ENCODE measurements around the gene C15orf62.

The C15orf62 gene

DNA sequence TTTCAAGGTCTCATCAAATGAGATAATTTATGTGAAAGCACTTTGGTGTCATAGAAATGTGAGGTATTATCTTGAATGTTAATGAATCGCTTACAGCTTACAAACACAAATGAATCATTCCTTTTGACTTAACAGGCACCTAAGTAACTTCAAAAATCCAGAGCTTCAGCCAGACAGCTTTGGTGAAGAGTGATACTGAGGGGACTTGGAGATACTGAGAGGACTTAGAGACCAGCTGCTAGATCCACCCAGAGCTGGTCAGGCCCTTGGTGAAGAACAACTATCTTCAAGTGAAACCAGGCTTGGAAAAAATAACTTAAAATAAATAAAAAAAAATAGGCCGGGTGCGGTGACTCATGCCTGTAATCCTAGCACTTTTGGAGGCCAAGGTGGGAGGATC, 20.9 kb downstream of the C15orf62 start:
- peak; percentile 24 for DNase-seq (ENCODE audit: low read depth)
- no peak overlapping the region for H3K4me3 ChIP-seq (replicated peaks; ENCODE audit: low read depth, low read length)
- TF ChIP-seq, protein P1, sequence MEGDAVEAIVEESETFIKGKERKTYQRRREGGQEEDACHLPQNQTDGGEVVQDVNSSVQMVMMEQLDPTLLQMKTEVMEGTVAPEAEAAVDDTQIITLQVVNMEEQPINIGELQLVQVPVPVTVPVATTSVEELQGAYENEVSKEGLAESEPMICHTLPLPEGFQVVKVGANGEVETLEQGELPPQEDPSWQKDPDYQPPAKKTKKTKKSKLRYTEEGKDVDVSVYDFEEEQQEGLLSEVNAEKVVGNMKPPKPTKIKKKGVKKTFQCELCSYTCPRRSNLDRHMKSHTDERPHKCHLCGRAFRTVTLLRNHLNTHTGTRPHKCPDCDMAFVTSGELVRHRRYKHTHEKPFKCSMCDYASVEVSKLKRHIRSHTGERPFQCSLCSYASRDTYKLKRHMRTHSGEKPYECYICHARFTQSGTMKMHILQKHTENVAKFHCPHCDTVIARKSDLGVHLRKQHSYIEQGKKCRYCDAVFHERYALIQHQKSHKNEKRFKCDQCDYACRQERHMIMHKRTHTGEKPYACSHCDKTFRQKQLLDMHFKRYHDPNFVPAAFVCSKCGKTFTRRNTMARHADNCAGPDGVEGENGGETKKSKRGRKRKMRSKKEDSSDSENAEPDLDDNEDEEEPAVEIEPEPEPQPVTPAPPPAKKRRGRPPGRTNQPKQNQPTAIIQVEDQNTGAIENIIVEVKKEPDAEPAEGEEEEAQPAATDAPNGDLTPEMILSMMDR (IDR thresholded peaks at IDR 0.05; ENCODE audit: low read length, missing control alignments) = no peak

DNA sequence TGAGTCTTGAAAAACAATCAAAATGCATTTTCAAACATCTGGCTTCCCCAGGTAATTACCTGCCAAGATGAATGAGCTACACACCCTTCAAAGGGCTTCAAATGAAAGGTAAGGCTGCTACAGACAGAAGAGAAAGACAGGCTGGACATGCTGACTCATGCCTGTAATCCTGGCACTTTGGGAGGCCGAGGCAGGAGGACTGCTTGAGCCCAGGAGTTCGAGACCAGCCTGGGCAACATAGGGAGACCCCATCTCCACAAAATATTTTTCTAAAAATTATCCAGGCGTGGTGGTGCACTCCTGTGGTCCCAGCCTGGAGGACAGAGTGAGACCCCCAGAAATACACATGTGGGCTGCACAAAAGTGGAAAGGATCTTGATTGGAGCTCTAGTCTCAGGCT, 22.6 kb downstream of the C15orf62 start:
- no peak overlapping the region for H3K4me3 ChIP-seq (replicated peaks; ENCODE audit: low read depth, low read length)
- TF ChIP-seq, protein P1 (IDR thresholded peaks at IDR 0.05; ENCODE audit: low read length, missing control alignments) = no peak

DNA sequence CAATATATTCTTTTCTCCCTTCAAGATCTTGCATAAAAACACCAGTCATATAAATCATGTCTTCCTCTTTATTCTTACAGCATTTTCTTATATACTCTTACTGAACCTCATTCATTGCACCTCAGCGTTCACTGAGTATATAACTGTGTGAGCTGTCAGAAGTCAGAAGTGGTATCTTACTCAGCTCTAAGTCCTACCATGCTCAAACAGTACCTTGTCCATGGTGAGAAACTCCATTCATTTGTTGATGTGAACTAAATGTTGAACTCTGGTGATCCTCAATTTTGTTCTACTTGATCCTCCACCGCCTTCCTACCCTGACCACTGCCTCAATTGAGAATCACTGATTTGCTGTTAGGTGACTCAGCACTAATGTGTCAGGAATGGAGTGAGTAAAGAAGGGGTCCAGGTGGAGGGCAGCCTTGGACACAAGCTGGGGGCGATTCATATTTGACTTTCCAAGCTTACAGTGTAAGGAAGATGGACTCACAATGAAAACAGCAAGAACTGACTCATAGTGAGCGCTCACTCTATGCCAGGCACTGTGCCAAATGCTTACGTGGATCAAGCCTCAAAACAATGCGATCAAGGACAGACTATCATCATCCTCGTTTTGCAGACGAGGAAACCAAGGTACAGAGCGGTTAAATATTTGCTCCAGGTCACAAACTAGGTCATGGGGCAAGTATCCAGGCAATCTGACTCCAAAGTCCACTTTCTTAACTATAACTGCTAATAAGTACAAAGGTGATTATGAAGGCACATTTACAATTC, 23.6 kb downstream of the C15orf62 start:
- peak; percentile 97 for DNase-seq (ENCODE audit: low read depth)
- TF ChIP-seq, protein P1 (IDR thresholded peaks at IDR 0.05; ENCODE audit: low read length, missing control alignments) = no peak
- peak overlapping the region; percentile 1 for H3K4me3 ChIP-seq (replicated peaks; ENCODE audit: low read depth, low read length)

More for the DNA sequence above, 22.6 kb downstream of the C15orf62 start:
- DNase-seq (ENCODE audit: low read depth) = no peak

DNA sequence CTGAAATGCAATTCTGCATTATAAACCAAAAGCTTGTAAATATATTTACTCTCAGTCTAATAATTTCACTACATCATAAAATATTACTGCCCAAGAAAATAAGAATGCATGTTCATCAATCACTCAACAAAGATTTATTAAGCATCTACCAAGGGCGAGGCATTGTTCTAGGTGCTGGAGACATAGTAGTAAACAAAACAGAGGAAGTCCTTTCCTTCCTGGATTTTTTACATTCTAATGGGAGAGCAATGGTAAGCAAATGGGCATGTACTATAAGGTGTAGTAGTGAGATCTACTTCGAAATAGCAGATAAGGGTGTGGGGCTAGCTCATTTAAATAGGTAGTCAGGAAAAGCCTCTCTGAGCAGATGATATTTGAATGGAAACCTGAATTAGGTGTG, 26.3 kb downstream of the C15orf62 start:
- H3K4me3 ChIP-seq (replicated peaks; ENCODE audit: low read depth, low read length) = no peak overlapping the region
- DNase-seq (ENCODE audit: low read depth) = no peak
- TF ChIP-seq, protein P1 (IDR thresholded peaks at IDR 0.05; ENCODE audit: low read length, missing control alignments) = no peak

DNA sequence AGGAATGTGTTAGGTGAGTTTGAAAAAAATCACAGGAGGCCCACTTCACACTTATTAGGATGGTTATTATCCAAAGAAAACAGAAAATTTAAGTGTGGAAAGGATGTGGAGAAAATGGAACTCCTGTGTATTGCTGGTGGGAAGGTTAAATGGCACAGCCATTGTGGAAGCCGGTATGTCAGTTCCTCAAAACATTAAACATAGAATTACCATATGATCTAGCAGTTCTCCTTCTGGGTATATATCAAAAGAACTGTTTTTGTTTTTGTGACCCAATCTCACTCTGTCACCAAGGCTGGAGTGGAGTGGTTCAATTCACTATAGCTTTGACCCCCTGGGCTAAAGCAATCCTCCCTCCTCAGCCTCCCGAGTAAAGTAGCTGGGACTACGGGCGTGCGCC, 26.7 kb downstream of the C15orf62 start:
- TF ChIP-seq, protein P1 (IDR thresholded peaks at IDR 0.05; ENCODE audit: low read length, missing control alignments) = no peak
- no peak for DNase-seq (ENCODE audit: low read depth)
- H3K4me3 ChIP-seq (replicated peaks; ENCODE audit: low read depth, low read length) = no peak overlapping the region

DNA sequence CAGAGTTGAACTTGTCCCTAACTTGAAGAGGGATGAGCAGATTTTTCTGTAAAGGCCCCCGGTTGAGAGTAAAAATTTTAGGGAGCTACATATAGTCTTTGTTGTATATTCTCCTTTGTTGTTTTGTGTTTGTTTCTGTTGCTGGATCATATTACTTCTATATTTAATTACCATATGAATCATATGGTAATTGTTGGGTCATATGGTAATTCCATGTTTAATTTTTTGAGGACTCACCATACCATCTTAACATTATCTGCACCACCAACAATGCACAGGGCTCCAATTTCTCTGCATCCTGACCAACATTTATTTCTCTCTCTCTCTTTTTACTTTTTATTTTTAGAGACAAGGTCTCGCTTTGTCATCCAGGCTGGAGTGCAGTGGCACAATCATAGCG, 29.7 kb downstream of the C15orf62 start:
- H3K4me3 ChIP-seq (replicated peaks; ENCODE audit: low read depth, low read length) = no peak overlapping the region
- TF ChIP-seq, protein P1 (IDR thresholded peaks at IDR 0.05; ENCODE audit: low read length, missing control alignments) = no peak
- no peak for DNase-seq (ENCODE audit: low read depth)

DNA sequence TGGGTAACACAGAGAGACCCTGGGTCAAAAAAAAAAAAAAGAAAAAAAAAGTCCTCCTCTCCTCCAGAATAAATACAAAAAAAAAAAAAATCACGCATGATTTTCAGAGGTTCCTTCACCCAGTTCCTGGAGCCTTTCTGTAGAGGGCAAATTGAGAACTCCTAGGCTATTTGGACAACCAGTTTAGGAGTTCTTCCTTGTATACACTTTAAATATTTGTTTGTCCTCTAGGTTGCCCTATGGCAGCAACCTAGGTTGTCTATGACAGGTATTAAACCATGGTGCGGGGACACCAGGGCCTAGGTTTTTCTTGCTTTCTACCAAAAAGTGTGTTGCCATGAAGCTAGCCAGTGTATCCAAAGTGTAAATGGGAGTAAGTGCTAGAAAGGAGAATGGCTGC, 33.3 kb downstream of the C15orf62 start:
- H3K4me3 ChIP-seq (replicated peaks; ENCODE audit: low read depth, low read length) = no peak overlapping the region
- DNase-seq (ENCODE audit: low read depth) = no peak
- TF ChIP-seq, protein P1 (IDR thresholded peaks at IDR 0.05; ENCODE audit: low read length, missing control alignments) = no peak
